T-helper 1 cell (primary cell): ENCODE measurements around the gene MBD5.

Experiments
- DNase-seq, 5 donors: peaks; one replicate each; pipeline ENCODE4 v3.0.0-alpha.2; 2012 to 2020

The MBD5 gene

DNA sequence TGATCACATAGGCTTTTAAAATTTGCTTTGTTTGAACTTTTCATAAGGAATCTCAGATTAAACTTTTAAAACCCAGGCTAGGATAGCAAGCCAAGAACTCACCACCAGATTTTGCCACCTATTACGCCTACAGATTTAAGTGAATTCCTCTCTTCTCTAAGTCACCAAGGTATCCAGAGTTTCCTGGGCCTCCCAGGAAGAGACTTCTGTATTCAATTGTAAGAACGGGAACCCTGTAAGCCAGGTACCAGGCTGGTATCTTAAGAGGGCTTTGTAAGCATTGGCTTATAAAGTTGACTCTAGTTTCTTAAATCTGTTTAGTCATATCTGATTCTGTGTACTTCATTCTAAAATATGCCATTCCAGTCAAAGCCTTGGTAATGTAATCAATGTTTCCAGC is 285.1 kb downstream of the MBD5 start:
- DNase-seq = no peak

- no peak for DNase-seq
Observed at GRCh38 chr2:148317598-148317997, 296.7 kb downstream of the MBD5 start.

GRCh38 chr2:148338541-148338940 is 317.6 kb downstream of the MBD5 start:
- no peak for DNase-seq

GRCh38 chr2:148342086-148342485 is 321.2 kb downstream of the MBD5 start:
- no peak for DNase-seq

DNA sequence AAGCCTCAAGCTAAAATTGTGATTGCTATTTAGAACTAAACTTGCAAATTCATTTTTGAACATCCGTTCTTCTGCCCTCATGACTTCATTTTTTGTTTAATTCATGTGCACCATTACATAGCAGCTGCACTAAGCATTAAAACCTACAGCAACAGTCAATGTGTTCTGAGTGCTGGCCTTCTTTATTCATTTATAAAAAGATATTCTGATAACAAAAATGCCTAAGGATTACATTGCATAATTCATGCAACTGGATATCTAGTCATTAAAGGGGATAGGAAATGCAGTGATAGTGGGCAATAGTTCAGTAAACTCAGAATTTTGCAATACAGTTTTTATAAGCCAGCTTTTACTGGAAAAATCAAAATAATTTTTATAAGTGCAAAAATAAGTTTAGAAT is 329.3 kb downstream of the MBD5 start:
- DNase-seq = no peak

- no peak for DNase-seq
Observed at GRCh38 chr2:148351437-148352143, 330.7 kb downstream of the MBD5 start.

- DNase-seq = no peak
Observed at GRCh38 chr2:148358375-148358774, 337.5 kb downstream of the MBD5 start.

GRCh38 chr2:148360662-148361061 is 339.8 kb downstream of the MBD5 start:
- no peak for DNase-seq

- no peak for DNase-seq
Observed at GRCh38 chr2:148362144-148362796, 341.4 kb downstream of the MBD5 start.

GRCh38 chr2:148375214-148375613 is 354.3 kb downstream of the MBD5 start:
- no peak for DNase-seq

GRCh38 chr2:148391324-148391723 is 370.4 kb downstream of the MBD5 start:
- DNase-seq = no peak

- no peak for DNase-seq
Observed at GRCh38 chr2:148402786-148403185, 381.9 kb downstream of the MBD5 start.

DNA sequence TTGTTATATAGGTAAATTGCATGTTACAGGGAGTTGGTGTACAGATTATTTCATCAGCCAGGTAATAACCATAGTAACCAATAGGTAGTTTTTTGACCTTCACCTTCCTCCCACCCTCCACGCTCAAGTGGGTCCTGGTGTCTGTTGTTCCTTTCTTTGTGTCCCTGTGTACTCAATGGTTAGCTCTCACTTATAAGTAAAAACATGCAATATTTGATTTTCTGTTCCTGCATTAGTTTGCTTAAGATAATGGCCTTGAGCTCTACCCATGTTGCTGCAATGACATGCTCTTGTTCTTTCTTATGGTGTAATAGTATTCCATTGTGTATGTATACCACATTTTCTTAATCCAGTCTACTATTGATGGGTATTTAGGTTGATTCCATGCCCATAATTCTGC is 390.0 kb downstream of the MBD5 start:
- no peak for DNase-seq

GRCh38 chr2:148416248-148416647 is 395.4 kb downstream of the MBD5 start:
- no peak for DNase-seq

DNA sequence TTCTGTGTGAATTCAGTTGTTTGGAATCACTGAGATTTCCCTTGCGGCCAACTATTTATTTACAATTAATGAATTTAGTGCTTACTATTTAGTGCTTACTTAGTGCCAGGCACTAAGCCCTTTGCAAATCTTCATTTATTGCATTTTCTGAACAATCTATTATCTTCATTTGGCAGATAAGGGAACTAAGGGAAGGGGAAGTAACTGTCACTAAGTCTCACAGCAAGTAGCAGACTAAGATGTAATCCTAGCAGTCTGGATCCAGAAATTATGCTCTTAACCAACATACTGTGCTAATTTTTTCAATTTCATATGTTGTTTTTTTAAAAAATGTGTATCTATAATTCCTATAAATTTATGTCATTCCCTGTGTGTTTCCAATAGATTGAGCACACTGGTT is 409.2 kb downstream of the MBD5 start:
- DNase-seq = no peak

DNA sequence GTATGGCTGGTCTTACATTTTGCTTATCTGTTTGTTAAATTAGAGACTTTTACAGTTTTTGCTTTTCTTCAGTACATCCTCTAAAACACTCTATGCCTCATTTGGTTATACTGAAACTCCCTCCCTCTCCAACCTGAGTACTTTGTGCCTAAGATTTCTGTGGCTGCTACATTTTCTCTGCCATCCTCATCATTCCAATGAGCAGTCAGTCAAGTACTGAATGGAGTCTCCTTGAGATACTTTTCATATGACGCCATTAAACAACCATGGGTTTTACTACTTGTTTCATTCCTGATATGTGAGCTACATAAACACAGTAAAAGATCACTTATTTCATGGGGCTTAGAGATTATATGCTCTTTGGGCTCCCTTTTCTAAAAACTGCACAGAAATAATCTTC is 427.0 kb downstream of the MBD5 start:
- DNase-seq = no peak

DNA sequence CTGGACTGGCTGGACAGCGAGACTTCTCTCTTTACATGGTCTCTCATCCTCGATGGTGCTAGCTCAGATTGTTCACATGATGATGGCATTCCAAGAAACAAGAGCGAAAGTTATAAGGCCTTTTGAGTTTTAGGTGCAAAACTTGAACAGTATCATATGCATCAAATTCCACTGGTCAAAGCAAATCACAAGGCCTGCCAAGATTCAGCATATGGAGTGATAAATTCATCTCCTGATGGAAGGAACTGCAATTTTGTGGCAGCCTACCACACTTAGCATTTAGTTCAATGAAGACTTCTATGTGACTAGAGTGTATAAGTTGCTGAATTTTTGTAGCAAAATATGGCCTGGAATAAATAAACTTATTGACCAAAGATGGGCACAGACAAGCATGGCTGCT is 429.6 kb downstream of the MBD5 start:
- no peak for DNase-seq

DNA sequence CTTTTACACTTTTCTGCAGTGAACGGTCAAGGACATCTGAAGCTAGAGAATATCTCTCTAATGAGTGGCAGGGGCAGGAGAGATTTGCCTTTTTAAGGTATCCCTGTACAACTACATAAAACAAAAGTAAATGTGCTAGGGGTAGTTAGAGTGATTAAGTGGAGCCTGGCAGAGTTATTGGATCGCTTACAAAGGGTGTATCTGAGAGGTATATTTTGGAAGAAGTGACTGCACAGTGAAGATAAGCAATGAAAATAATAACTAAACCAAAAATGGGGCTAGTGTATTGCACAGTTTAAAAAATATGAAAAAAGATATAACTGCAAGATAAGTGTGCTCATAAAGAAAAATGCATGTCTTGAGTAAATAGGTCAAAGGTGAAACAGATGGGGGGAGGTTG is 430.2 kb downstream of the MBD5 start:
- no peak for DNase-seq

GRCh38 chr2:148455791-148456190 is 434.9 kb downstream of the MBD5 start:
- no peak for DNase-seq

DNA sequence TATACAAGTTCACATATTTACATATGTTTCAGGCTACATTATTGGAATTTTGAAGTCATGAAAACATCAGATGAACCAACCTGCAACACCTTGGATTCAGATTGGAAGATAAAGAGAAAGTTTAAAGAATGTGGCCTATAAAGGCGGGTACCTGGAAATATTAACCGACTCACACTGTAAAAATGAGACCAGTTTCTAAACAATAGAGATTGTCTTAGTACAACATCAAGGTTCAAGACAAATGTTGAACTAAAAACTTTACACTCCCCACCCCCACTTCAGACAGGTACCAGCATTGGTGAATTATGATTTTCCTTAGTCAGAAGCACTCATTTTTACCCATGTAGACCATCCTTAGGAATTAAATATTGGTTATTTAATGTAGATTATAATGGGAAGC is 437.3 kb downstream of the MBD5 start:
- DNase-seq = no peak

DNA sequence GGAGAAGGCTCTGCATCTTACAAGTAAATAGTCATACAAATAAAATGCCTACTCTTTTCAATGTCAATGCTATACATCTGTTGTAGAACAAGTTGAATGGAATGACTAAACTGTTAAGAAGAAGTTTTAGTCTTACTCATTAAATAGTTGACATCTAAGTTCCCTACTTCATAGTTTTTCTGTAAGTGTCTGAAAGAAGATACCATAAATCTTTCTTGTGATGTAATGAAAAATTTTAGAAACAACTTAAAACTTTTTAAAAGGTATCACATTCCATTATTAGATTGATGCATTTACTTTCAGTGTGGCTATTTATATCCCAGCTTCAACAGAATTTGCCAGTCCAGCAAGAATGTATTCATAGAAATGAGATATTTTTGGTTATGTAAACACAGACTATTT is 438.5 kb downstream of the MBD5 start:
- DNase-seq = no peak

GRCh38 chr2:148461876-148462275 is 441.0 kb downstream of the MBD5 start:
- no peak for DNase-seq

GRCh38 chr2:148475626-148476025 is 454.7 kb downstream of the MBD5 start:
- DNase-seq = no peak

- no peak for DNase-seq
Observed at GRCh38 chr2:148479398-148479797, 458.5 kb downstream of the MBD5 start.

GRCh38 chr2:148483665-148484064 is 462.8 kb downstream of the MBD5 start:
- DNase-seq = no peak
